GM12873 (cell line): ENCODE data around the gene FGF1.

Experiments
- TF ChIP-seq, protein P1 (sequence below): IDR thresholded peaks from 2 replicates; pipeline ENCODE4 v1.5.1; 2012; ENCODE audit warnings: low read depth, mild to moderate bottlenecking, moderate library complexity, low read length, control low read depth; ENCODE audit not compliant: insufficient read depth; ENCODE audit errors: missing control alignments

The FGF1 gene

DNA sequence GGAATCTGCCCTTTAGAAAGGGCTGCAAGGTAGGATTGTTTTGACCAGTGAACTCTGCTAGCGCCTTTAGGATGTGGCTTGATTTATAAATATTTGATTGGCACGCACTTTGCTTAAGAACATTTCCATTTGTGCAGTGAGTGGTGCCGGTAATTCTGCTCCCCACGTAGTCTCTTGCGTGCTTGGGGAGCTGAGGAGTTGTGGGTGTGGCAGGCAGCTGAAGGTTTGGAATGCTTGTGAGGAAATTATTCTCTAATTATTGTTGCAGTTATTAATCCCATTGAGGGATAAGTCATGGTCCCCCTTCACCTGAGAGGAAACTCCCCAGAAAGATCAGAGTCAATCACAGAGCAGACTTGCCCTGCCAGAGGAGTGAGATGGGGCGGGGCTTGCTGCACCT is 76.7 kb downstream of the FGF1 start:
- TF ChIP-seq, protein P1, sequence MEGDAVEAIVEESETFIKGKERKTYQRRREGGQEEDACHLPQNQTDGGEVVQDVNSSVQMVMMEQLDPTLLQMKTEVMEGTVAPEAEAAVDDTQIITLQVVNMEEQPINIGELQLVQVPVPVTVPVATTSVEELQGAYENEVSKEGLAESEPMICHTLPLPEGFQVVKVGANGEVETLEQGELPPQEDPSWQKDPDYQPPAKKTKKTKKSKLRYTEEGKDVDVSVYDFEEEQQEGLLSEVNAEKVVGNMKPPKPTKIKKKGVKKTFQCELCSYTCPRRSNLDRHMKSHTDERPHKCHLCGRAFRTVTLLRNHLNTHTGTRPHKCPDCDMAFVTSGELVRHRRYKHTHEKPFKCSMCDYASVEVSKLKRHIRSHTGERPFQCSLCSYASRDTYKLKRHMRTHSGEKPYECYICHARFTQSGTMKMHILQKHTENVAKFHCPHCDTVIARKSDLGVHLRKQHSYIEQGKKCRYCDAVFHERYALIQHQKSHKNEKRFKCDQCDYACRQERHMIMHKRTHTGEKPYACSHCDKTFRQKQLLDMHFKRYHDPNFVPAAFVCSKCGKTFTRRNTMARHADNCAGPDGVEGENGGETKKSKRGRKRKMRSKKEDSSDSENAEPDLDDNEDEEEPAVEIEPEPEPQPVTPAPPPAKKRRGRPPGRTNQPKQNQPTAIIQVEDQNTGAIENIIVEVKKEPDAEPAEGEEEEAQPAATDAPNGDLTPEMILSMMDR = no peak

GRCh38 chr5:142608081-142608480 is 77.8 kb downstream of the FGF1 start:
- TF ChIP-seq, protein P1 = no peak

DNA sequence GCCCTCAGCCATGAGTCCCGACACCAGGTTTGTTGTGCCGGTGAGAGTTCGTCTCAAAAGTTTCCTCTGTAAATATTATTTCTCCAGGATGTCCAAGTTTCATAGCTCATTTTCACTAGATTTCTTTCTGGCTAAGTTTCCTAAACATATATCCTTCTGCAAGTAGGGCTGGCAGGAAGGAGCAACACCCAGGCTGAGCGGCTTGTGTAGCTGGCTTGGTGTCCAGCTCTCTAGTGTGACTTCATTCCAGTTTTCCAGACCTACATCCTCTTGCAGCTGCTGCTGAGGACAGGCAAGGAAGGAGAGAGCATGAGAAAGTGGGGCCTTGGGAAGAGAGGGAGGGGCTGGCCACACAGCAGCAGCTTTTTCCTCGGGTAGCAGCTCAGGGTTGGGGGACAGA is 80.3 kb downstream of the FGF1 start:
- TF ChIP-seq, protein P1 = no peak

GRCh38 chr5:142602720-142603245 is 83.1 kb downstream of the FGF1 start:
- TF ChIP-seq, protein P1 = no peak

DNA sequence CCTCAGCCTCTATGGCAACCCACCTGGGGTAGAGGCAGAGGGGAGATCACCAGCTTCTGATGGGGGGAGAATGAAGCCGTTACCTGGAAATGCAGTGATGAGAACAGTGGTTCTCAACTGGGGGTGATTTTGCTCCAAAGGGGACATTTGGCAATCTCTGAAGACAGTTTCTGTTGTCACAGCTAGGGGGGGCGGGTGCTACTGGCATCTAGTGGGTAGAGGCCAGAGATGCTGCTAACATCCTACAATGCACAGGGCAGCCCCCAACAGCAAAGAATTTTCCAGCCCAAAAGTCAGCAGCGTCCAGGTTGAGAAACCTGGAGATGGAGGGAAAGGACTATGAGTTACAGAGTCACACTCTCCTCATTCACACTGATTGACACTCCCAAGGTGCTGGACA is 84.5 kb downstream of the FGF1 start:
- TF ChIP-seq, protein P1 = no peak

- TF ChIP-seq, protein P1 = no peak
Measured at GRCh38 chr5:142600611-142601358, 85.1 kb downstream of the FGF1 start.

DNA sequence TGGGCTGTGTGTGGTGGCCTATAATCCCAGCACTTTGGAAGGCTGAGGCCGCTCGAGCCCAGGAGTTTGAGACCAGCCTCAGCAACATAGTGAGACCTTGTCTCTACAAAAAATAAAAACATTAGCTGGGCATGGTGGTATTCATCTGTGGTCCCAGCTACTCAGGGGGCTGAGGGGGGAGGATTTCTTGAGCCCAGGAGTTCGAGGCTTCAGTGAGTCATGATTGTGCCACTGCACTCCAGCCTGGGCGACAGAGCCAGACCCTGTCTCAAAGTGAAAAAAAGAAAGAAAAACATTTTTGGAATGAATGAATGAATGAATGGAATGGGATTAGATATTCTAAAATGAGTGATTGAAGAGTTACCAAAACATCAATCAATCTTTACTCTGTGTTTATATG is 85.8 kb downstream of the FGF1 start:
- TF ChIP-seq, protein P1 = no peak
